Endometrium (tissue), 2 donors: ENCODE results near the gene CDH11.

Source experiments
- FAIRE-seq: peaks from 2 replicates; lab custom pipeline; 2012; peaks lifted over from hg19 to GRCh38; lab: Jason Lieb, UNC
- donor health status: control.
- donor health status: control.

CDH11 gene

DNA sequence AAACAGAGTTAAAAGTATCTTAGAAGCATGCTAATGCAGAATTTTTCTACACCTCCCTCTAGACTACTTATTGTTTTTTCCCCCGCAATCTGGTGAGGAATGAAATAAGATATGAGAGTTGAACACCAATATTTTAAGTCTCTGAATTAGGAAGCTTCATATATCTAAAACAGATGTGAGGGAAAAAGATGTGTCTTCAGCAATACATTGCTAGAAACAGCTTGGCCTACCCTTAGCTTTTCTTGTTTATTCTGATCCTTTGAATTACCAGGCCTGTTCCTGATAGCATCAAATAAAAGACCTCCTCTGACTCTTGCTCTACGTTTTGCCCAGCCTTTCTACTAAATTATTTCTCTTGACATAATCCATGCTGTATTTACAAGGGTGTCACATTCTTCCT lies 221.8 kb downstream of the CDH11 start:
- no peak for FAIRE-seq

DNA sequence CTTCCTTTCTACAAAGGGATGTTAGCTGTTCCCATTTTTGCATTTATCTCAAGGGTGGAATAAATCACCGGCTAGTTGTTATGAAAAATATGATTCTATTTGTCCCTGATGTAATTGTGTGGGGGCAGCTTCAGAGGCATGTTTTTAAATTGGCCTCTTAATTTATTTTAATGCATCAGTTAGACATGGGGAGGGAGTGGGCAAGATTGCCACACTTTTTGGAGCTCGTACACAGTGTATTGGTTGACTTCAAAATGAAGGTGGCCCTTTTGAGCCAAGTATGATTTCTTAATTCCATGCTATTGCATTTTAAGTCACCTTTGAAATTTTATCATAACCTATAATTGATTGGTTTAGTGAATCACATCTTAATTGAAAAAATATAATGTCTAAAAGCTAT lies 223.7 kb downstream of the CDH11 start:
- no peak for FAIRE-seq
